Bronchial epithelial cell (primary cell): ENCODE results near the gene SETBP1. TPM values are rescaled to one million over a fixed set of nuclear protein-coding genes. Genes with fewer than 3 reads are reported as not detected.

Experiments
- DNase-seq: peaks from one replicate; pipeline ENCODE4 v3.0.0-alpha.2; 2010; ENCODE audit warnings: low read depth
- FAIRE-seq: peaks from 2 replicates; lab custom pipeline; 2011; peaks lifted over from hg19 to GRCh38; lab: Jason Lieb, UNC
- H3K27me3 ChIP-seq: 2 replicates; pipeline ENCODE4 v1.5.1; 2011; ENCODE audit warnings: low read length; ENCODE audit not compliant: control insufficient read depth, insufficient read depth
- H3K36me3 ChIP-seq: 2 replicates; pipeline ENCODE4 v1.5.1; 2011; ENCODE audit warnings: low read length; ENCODE audit not compliant: control insufficient read depth, insufficient read depth
- H3K4me3 ChIP-seq: 2 replicates; pipeline ENCODE4 v1.5.1; 2011; ENCODE audit warnings: mild to moderate bottlenecking, low read depth, low read length, control low read depth
- total RNA-seq: library from RNA; depleted of rRNA; stranded (reverse); fragments of >200 nt; gene quantifications from 2 replicates; pipeline ENCODE4 v1.2.1, GENCODE V29; 2014
- TF ChIP-seq, protein P1 (sequence below): IDR thresholded peaks from 2 replicates; pipeline ENCODE4 v1.5.1; 2011; ENCODE audit warnings: mild to moderate bottlenecking, moderate library complexity, low read length, control low read depth, inconsistent platforms; ENCODE audit not compliant: insufficient read depth, severe bottlenecking

SETBP1 gene
- total RNA-seq, 1 donor from 2014 or later: 1.8 TPM

DNA sequence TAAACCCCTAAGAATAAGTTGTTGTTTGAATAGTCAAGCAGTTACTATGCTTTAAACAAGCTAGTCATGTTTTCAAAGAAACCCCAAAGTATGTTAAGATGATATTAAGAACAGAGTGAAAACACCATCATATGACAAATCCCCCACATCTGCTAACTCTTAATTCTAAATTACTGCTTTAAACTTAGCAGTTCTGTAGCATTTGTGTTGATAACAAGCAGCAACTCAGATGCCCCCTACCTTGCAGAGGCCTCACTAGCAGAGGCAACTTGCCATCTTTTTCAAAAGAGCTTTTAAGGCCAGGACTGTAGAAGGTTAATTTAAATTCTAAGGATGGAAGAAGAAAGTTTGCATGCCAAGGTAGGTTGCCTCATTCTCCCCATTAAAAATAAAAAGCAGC is 376.2 kb downstream of the SETBP1 start:
- no peak for DNase-seq

GRCh38 chr18:45057955-45058600 is 377.4 kb downstream of the SETBP1 start:
- FAIRE-seq: no peak
- DNase-seq: no peak
- TF ChIP-seq, protein P1, sequence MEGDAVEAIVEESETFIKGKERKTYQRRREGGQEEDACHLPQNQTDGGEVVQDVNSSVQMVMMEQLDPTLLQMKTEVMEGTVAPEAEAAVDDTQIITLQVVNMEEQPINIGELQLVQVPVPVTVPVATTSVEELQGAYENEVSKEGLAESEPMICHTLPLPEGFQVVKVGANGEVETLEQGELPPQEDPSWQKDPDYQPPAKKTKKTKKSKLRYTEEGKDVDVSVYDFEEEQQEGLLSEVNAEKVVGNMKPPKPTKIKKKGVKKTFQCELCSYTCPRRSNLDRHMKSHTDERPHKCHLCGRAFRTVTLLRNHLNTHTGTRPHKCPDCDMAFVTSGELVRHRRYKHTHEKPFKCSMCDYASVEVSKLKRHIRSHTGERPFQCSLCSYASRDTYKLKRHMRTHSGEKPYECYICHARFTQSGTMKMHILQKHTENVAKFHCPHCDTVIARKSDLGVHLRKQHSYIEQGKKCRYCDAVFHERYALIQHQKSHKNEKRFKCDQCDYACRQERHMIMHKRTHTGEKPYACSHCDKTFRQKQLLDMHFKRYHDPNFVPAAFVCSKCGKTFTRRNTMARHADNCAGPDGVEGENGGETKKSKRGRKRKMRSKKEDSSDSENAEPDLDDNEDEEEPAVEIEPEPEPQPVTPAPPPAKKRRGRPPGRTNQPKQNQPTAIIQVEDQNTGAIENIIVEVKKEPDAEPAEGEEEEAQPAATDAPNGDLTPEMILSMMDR: no peak
- Histone ChIP-seq H3K36me3 (no peaks in the 10 kb centered on the region), H3K27me3 (no peaks in the 10 kb centered on the region), H3K4me3 (no peak overlapping the region)

More for the DNA sequence above, 376.2 kb downstream of the SETBP1 start:
- Histone ChIP-seq H3K27me3 (no peaks in the 10 kb centered on the region), H3K36me3 (no peaks in the 10 kb centered on the region), H3K4me3 (no peak overlapping the region)
- TF ChIP-seq, protein P1: no peak
- FAIRE-seq: no peak

- FAIRE-seq: no peak
- no peaks in the 10 kb centered on the region for H3K27me3 ChIP-seq
- H3K36me3 ChIP-seq: peaks cover 2% of the 10 kb centered on the region
- H3K4me3 ChIP-seq: no peak overlapping the region
- TF ChIP-seq, protein P1: no peak
- peak; percentile 90 for DNase-seq
These were observed 379.0 kb downstream of the SETBP1 start for GRCh38 chr18:45059695-45060094.

DNA sequence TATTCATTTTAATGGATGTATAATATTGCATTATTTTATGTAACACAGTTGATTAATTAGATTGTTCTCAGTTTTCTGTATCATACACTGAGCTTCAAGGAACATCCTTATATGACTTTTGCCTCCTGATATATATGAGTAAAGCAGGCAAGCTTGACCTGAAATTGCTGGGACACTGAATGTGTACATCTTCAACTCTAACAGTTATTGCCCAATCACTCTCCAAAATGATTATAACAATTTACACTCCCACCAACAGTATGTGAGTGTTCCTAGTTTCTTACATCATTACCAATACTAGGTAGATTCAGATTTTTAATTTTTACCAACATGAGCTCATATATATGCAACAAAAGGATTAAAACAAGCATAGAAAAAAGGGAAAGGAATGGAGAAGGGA is 379.4 kb downstream of the SETBP1 start:
- FAIRE-seq (no peak), DNase-seq (no peak)
- no peaks in the 10 kb centered on the region for H3K27me3 ChIP-seq
- peaks cover 2% of the 10 kb centered on the region for H3K36me3 ChIP-seq
- TF ChIP-seq, protein P1: no peak
- no peak overlapping the region for H3K4me3 ChIP-seq

GRCh38 chr18:45061359-45061758 is 380.7 kb downstream of the SETBP1 start:
- Histone ChIP-seq H3K36me3 (peaks cover 2% of the 10 kb centered on the region), H3K27me3 (no peaks in the 10 kb centered on the region), H3K4me3 (no peak overlapping the region)
- no peak for DNase-seq
- no peak for FAIRE-seq
- TF ChIP-seq, protein P1: no peak
